NT2/D1 (cell line): ENCODE results near the gene DUSP22.

ENCODE experiments used
- SUZ12 ChIP-seq: IDR thresholded peaks from 2 replicates; pipeline ENCODE4 v1.6.1; 2011; ENCODE audit not compliant: insufficient read length, insufficient read depth; ENCODE audit errors: extremely low read depth
- YY1 ChIP-seq: IDR thresholded peaks from 2 replicates; pipeline ENCODE4 v1.6.1; 2011; ENCODE audit not compliant: insufficient read length, insufficient read depth
- ZNF274 ChIP-seq: IDR thresholded peaks from 2 replicates; pipeline ENCODE4 v1.6.1; 2011; ENCODE audit warnings: mild to moderate bottlenecking, low read depth, low read length

DNA sequence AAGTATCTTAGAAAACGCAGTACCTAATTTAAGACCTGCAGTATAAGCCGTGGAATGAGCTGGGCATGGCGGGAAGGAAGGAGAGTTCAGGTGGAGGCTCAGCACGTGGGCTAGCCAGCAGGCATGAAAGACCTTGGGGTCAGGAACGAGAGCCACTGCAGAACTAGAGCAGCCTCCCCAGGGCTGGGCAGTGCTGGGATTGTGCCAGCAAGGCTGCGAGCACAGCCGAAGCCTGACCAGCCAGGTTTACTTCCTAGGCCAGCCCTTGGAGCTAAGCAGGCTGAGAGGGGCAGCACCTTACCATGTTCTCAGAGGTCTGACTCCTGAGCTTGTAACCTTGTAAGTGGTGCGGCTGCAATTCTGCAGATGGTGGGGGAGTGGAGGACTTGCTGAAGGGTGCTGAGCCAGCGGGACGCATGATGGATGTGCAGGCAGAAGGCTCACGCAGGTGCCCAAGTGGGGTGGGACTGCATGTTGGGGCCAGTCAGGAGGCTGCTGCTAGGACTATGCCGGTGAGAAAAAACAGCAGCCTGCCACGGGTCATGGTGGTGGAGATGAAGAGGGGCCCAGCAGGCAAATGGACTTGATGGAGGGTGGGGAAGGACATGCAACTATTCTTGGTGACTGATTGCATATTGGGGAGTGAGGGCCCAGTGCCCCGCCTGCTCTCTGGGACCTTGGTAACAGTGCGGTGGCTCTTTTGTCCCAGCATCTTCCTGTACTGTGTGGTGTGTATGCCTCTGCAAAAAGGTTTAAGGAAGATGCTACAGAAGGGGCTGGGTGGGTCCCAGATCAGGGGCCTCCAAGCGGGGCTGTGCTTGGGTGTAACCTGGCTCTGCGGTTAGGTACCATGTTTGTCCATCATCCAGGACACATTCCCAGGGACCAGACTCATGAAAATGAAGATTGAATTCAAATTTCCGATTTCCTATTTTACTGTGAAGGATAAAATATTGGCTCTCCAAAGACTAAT, 61.6 kb downstream of the DUSP22 start:
- TF ChIP-seq ZNF274 (no peak), YY1 (no peak), SUZ12 (no peak)
